Measurements from ENCODE around the gene TRIP13. TPM values are rescaled to one million over a fixed set of nuclear protein-coding genes. Genes with fewer than 3 reads are reported as not detected.

Gene TRIP13
- total and polyA plus RNA-seq, 2 of the 13 experiments (the other 11 are each of a cell fraction or from before 2014, with no cell fraction given): 13.5 to 33.0 TPM

- TF ChIP-seq TCF12 (IDR thresholded peaks at IDR 0.05) (no peak), TCF12 (CRISPR knock-in tag; IDR thresholded peaks at IDR 0.05) (no peak), NR2F2 (IDR thresholded peaks at IDR 0.05; ENCODE audit: borderline replicate concordance, low read depth) (peak; percentile 96), ZNF264 (CRISPR knock-in tag; IDR thresholded peaks at IDR 0.05) (peak; percentile 50; the same call in 1 of the 2 replicates), PTBP1 (IDR thresholded peaks at IDR 0.05; ENCODE audit: low read depth, low read length, poor library complexity, severe bottlenecking) (no peak), ZNF274 (CRISPR knock-in tag; IDR thresholded peaks at IDR 0.05) (no peak), ZNF569 (CRISPR knock-in tag; IDR thresholded peaks at IDR 0.05; ENCODE audit: borderline replicate concordance) (no peak), NFKB2 (CRISPR knock-in tag; IDR thresholded peaks at IDR 0.05; ENCODE audit: borderline replicate concordance) (no peak), SNAI1 (CRISPR knock-in tag; IDR thresholded peaks at IDR 0.05; ENCODE audit: borderline replicate concordance) (no peak), SATB2 (CRISPR knock-in tag; IDR thresholded peaks at IDR 0.05) (no peak), ETV6 (CRISPR knock-in tag; conservative IDR thresholded peaks at IDR 0.05) (no peak), DR1 (CRISPR knock-in tag; IDR thresholded peaks at IDR 0.05) (no peak), ZFP82 (CRISPR knock-in tag; IDR thresholded peaks at IDR 0.05; ENCODE audit: borderline replicate concordance) (no peak), FOXO4 (CRISPR knock-in tag; conservative IDR thresholded peaks at IDR 0.05) (no peak), ZNF598 (CRISPR knock-in tag; IDR thresholded peaks at IDR 0.05; ENCODE audit: borderline replicate concordance) (no peak), NAIF1 (CRISPR knock-in tag; IDR thresholded peaks at IDR 0.05; ENCODE audit: borderline replicate concordance) (no peak), NFE2L2 (IDR thresholded peaks at IDR 0.05; ENCODE audit: low read length) (peak; percentile 60; the same call in 1 of the 2 replicates), ZUFSP (CRISPR knock-in tag; IDR thresholded peaks at IDR 0.05; ENCODE audit: borderline replicate concordance) (no peak)
- TF ChIP-seq, protein P1, sequence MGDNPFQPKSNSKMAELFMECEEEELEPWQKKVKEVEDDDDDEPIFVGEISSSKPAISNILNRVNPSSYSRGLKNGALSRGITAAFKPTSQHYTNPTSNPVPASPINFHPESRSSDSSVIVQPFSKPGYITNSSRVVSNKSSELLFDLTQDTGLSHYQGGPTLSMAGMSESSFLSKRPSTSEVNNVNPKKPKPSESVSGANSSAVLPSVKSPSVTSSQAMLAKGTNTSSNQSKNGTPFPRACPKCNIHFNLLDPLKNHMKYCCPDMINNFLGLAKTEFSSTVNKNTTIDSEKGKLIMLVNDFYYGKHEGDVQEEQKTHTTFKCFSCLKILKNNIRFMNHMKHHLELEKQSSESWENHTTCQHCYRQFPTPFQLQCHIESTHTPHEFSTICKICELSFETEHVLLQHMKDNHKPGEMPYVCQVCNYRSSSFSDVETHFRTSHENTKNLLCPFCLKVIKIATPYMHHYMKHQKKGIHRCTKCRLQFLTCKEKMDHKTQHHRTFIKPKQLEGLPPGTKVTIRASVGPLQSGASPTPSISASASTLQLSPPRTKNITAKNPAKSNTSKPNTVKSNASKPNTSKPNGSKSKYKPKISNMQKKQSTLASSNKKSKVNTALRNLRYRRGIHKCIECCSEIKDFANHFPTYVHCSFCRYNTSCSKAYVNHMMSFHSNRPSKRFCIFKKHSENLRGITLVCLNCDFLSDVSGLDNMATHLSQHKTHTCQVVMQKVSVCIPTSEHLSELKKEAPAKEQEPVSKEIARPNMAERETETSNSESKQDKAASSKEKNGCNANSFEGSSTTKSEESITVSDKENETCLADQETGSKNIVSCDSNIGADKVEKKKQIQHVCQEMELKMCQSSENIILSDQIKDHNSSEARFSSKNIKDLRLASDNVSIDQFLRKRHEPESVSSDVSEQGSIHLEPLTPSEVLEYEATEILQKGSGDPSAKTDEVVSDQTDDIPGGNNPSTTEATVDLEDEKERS (CRISPR knock-in tag; IDR thresholded peaks at IDR 0.05): no peak
- TF ChIP-seq, protein P2, sequence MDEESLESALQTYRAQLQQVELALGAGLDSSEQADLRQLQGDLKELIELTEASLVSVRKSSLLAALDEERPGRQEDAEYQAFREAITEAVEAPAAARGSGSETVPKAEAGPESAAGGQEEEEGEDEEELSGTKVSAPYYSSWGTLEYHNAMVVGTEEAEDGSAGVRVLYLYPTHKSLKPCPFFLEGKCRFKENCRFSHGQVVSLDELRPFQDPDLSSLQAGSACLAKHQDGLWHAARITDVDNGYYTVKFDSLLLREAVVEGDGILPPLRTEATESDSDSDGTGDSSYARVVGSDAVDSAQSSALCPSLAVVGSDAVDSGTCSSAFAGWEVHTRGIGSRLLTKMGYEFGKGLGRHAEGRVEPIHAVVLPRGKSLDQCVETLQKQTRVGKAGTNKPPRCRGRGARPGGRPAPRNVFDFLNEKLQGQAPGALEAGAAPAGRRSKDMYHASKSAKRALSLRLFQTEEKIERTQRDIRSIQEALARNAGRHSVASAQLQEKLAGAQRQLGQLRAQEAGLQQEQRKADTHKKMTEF (CRISPR knock-in tag; IDR thresholded peaks at IDR 0.05): peak; percentile 79
- TF ChIP-seq, protein P3, sequence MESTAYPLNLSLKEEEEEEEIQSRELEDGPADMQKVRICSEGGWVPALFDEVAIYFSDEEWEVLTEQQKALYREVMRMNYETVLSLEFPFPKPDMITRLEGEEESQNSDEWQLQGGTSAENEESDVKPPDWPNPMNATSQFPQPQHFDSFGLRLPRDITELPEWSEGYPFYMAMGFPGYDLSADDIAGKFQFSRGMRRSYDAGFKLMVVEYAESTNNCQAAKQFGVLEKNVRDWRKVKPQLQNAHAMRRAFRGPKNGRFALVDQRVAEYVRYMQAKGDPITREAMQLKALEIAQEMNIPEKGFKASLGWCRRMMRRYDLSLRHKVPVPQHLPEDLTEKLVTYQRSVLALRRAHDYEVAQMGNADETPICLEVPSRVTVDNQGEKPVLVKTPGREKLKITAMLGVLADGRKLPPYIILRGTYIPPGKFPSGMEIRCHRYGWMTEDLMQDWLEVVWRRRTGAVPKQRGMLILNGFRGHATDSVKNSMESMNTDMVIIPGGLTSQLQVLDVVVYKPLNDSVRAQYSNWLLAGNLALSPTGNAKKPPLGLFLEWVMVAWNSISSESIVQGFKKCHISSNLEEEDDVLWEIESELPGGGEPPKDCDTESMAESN (CRISPR knock-in tag; conservative IDR thresholded peaks at IDR 0.05): no peak
These were observed 26.8 kb downstream of the TRIP13 start (continued) for GRCh38 chr5:919356-920000.

Measured in HepG2 (cell line).